Mucosa of descending colon (tissue), 3 donors: Measurements from ENCODE around the gene COPRS. TPM values are rescaled to one million over a fixed set of nuclear protein-coding genes. Genes with fewer than 3 reads are reported as not detected.
"Not testable (repeated sequence)": the region's sequence is repeated elsewhere in the genome, so short reads cannot be mapped to it uniquely, and the experiment has no call there.

Experiments
- ATAC-seq: fragments of 200-7000 bp; cut with Tn5 transposase; one replicate; pipeline ENCODE4 v1.9.1; 2020; ENCODE audit warnings: mild to moderate bottlenecking, moderate library complexity
- DNase-seq, 3 donors: peaks; one replicate each; pipeline ENCODE4 v3.0.0-alpha.2; 2020
- H3K36me3 ChIP-seq: fragments of 200-600 bp; one replicate; pipeline ENCODE4 v1.8.0; 2021; ENCODE audit warnings: low read depth, mild to moderate bottlenecking
- H3K4me1 ChIP-seq: fragments of 200-600 bp; one replicate; pipeline ENCODE4 v1.8.0; 2021; ENCODE audit warnings: low read depth, mild to moderate bottlenecking
- H3K4me3 ChIP-seq: fragments of 200-600 bp; one replicate; pipeline ENCODE4 v1.8.0; 2021; ENCODE audit warnings: mild to moderate bottlenecking
- H3K9me3 ChIP-seq: fragments of 200-600 bp; one replicate; pipeline ENCODE4 v1.8.0; 2021; ENCODE audit warnings: mild to moderate bottlenecking
- intact Hi-C, 2 donors: fragments of 100-400 bp; cut with DNase I in 1 of 2; cut with micrococcal nuclease in 1 of 2; formaldehyde crosslinking; loops; one replicate each; pipeline versions ENCODE4 v1.11.0 to v1.11.1; 2022; cut with DNase I, micrococcal nuclease
- total RNA-seq, 3 donors: library from RNA; stranded (reverse); fragmentation: NEBNext Ultra II Directional in 2 of 3; extraction: Animal tissue kit (Norgen Biotek cat#: 25700) in 2 of 3; gene quantifications; one replicate each; pipeline versions ENCODE4 v1.2.1 to v1.2.4, GENCODE V29; 2021 to 2023
- TF ChIP-seq, protein P1 (sequence below): fragments of 200-600 bp; IDR thresholded peaks from one replicate; pipeline ENCODE4 v1.8.0; 2022; ENCODE audit warnings: antibody characterized with exemption, mild to moderate bottlenecking
- donor health status: DM: no; HTN: no; CAD: no; lungs with moderate emphysema.
- donor health status: DM: no; HTN: no; CAD: no.
- donor health status: DM: no; HTN: yes; CAD: no.

COPRS gene
- total RNA-seq, 3 donors from 2014 or later = 13.5 to 63.9 (median 20.7) TPM

DNA sequence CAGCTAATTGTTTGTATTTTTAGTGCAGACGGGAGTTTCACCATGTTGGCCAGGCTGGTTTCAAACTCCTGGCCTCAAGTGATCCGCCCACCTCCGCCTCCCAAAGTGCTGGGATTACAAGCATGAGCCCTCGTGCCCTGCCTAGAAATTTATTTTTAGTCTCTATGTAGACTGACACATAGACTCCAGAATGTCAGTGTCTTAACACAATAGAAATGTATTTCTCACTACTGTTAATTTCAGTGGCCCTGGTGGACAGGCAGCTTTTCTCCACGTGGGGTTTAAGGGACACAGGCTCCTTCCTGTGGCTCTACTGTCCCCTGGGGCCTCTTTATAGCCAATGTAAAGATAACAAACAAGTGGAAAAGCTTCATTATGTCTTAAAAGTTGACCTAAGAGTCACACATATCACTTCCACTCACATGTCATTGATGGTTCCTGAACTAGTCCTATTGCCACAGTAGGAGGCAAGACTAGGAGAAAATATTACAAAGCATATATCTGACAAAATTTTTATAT lies 43.8 kb downstream of the COPRS start:
- no peak for ATAC-seq
- H3K4me3 ChIP-seq = no peak overlapping the region
- H3K36me3 ChIP-seq = no peaks in the 10 kb centered on the region
- intact Hi-C loops = no loop called here
- no peaks in the 10 kb centered on the region for H3K9me3 ChIP-seq
- DNase-seq = no peak
- TF ChIP-seq, protein P1, sequence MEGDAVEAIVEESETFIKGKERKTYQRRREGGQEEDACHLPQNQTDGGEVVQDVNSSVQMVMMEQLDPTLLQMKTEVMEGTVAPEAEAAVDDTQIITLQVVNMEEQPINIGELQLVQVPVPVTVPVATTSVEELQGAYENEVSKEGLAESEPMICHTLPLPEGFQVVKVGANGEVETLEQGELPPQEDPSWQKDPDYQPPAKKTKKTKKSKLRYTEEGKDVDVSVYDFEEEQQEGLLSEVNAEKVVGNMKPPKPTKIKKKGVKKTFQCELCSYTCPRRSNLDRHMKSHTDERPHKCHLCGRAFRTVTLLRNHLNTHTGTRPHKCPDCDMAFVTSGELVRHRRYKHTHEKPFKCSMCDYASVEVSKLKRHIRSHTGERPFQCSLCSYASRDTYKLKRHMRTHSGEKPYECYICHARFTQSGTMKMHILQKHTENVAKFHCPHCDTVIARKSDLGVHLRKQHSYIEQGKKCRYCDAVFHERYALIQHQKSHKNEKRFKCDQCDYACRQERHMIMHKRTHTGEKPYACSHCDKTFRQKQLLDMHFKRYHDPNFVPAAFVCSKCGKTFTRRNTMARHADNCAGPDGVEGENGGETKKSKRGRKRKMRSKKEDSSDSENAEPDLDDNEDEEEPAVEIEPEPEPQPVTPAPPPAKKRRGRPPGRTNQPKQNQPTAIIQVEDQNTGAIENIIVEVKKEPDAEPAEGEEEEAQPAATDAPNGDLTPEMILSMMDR = no peak
- no peaks in the 10 kb centered on the region for H3K4me1 ChIP-seq

GRCh38 chr17:31811101-31811500 lies 47.9 kb downstream of the COPRS start:
- TF ChIP-seq, protein P1 = no peak
- Histone ChIP-seq H3K9me3 (no peaks in the 10 kb centered on the region), H3K4me1 (no peaks in the 10 kb centered on the region), H3K4me3 (no peak overlapping the region), H3K36me3 (no peaks in the 10 kb centered on the region)
- intact Hi-C loops = no loop called here
- no peak for ATAC-seq
- DNase-seq = no peak

GRCh38 chr17:31809876-31810275 lies 49.2 kb downstream of the COPRS start:
- ATAC-seq, H3K9me3 ChIP-seq, H3K4me3 ChIP-seq, H3K36me3 ChIP-seq, H3K4me1 ChIP-seq, intact Hi-C loops, DNase-seq: not testable (repeated sequence)

GRCh38 chr17:31808521-31809050 lies 50.5 kb downstream of the COPRS start:
- Histone ChIP-seq H3K4me3 (no peak overlapping the region), H3K36me3 (no peaks in the 10 kb centered on the region), H3K9me3 (no peaks in the 10 kb centered on the region), H3K4me1 (no peaks in the 10 kb centered on the region)
- intact Hi-C loops = no loop called here
- TF ChIP-seq, protein P1 = no peak
- no peak for DNase-seq
- ATAC-seq = no peak

GRCh38 chr17:31807846-31808245 lies 51.2 kb downstream of the COPRS start:
- H3K4me1 ChIP-seq = no peaks in the 10 kb centered on the region
- intact Hi-C loops = no loop called here
- no peak overlapping the region for H3K4me3 ChIP-seq
- no peaks in the 10 kb centered on the region for H3K36me3 ChIP-seq
- H3K9me3 ChIP-seq = no peaks in the 10 kb centered on the region
- no peak for DNase-seq
- ATAC-seq = no peak
- TF ChIP-seq, protein P1 = no peak

DNA sequence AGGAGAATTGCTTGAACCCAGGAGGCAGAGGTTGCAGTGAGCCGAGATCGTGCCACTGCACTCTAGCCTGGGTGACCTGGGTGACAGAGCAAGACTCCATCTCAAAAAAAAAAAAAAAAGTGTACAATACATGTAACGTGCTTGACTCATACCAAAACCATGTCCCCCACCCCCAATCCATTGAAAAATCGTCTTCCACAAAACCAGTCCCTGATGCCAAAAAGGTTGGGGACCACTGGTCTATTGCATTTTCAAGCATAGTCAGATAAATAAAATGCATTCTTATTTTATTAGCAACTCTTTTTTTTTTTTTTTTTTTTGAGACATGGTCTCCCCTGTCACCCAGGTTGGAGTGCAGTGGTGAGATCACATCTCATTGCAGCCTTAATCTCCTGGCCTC lies 52.1 kb downstream of the COPRS start:
- Histone ChIP-seq H3K9me3 (no peaks in the 10 kb centered on the region), H3K4me3 (no peak overlapping the region), H3K36me3 (no peaks in the 10 kb centered on the region), H3K4me1 (no peaks in the 10 kb centered on the region)
- intact Hi-C loops = no loop called here
- TF ChIP-seq, protein P1 = no peak
- ATAC-seq (no peak), DNase-seq (no peak)
